PC-3 (cell line): ENCODE results near the gene DIAPH2. TPM values are rescaled to one million over a fixed set of nuclear protein-coding genes. Genes with fewer than 3 reads are reported as not detected.
A peak's percentile ranks its signal among the peaks of the same experiment; 100 is the strongest.

Experiments used
- ATAC-seq: fragments of 200-7000 bp; cut with Tn5 transposase; 2 replicates; pipeline ENCODE4 v1.9.1; 2020; ENCODE audit warnings: mild to moderate bottlenecking, moderate library complexity
- BruUV-seq: library from RNA; stranded (reverse); fragments of 400-500 nt; replicated peaks from 2 replicates; lab custom pipeline; 2021; lab: Mats Ljungman, UMichigan
- CTCF ChIA-PET: fragments of 300-600 bp; sonication (Branson Sonifier 250); formaldehyde crosslinking; loops from one replicate; lab custom pipeline; 2022; ENCODE audit warnings: antibody characterized with exemption; lab: Charles Lee
- POLR2A ChIA-PET: fragments of 300-600 bp; sonication (Branson Sonifier 250); formaldehyde crosslinking; loops from one replicate; lab custom pipeline; 2022; ENCODE audit warnings: antibody characterized with exemption; ENCODE audit not compliant: unreplicated experiment; lab: Charles Lee
- DNase-seq: peaks from one replicate; pipeline ENCODE4 v3.0.0-alpha.2; 2015
- H2AFZ ChIP-seq: fragments of 300-600 bp; sonication (generic); 2 replicates; pipeline ENCODE4 v1.6.0; 2016; ENCODE audit warnings: antibody characterized with exemption, low read length
- H3F3A ChIP-seq: fragments of 300-600 bp; sonication (generic); one replicate; pipeline ENCODE4 v1.6.0; 2017; ENCODE audit warnings: antibody characterized with exemption, low read length, control low read depth, mild to moderate bottlenecking; ENCODE audit not compliant: unreplicated experiment
- H3K27ac ChIP-seq: fragments of 300-600 bp; sonication (generic); 2 replicates; pipeline ENCODE4 v1.5.1; 2016; ENCODE audit warnings: mild to moderate bottlenecking, low read length
- H3K27me3 ChIP-seq: fragments of 300-600 bp; sonication (generic); 2 replicates; pipeline ENCODE4 v1.6.1; 2016; ENCODE audit warnings: low read length, mixed read lengths
- H3K36me3 ChIP-seq: fragments of 300-600 bp; sonication (generic); 2 replicates; pipeline ENCODE4 v1.6.1; 2016; ENCODE audit warnings: low read depth, mixed run types, low read length, mixed read lengths
- H3K4me1 ChIP-seq: fragments of 300-600 bp; sonication (generic); 2 replicates; pipeline ENCODE4 v1.5.1; 2016; ENCODE audit warnings: low read length; ENCODE audit not compliant: insufficient read depth
- H3K4me2 ChIP-seq: fragments of 300-600 bp; sonication (generic); 2 replicates; pipeline ENCODE4 v1.6.0; 2016; ENCODE audit warnings: low read length
- H3K4me3 ChIP-seq: fragments of 300-600 bp; sonication (generic); 2 replicates; pipeline ENCODE4 v1.5.1; 2016; ENCODE audit warnings: mild to moderate bottlenecking, low read length, mixed read lengths
- H3K79me2 ChIP-seq: fragments of 300-600 bp; sonication (generic); 2 replicates; pipeline ENCODE4 v1.6.1; 2017; ENCODE audit warnings: low read length, mixed read lengths
- H3K9ac ChIP-seq: fragments of 300-600 bp; sonication (generic); 2 replicates; pipeline ENCODE4 v1.6.0; 2016; ENCODE audit warnings: mild to moderate bottlenecking, low read length
- H3K9me2 ChIP-seq: fragments of 300-600 bp; sonication (generic); replicated peaks from 2 replicates; pipeline ENCODE4 v1.6.1; 2016; ENCODE audit warnings: mixed run types, low read length, mixed read lengths
- H3K9me3 ChIP-seq: fragments of 300-600 bp; sonication (generic); 2 replicates; pipeline ENCODE4 v1.6.1; 2016; ENCODE audit warnings: low read length, mixed read lengths
- H4K20me1 ChIP-seq: fragments of 300-600 bp; sonication (generic); 2 replicates; pipeline ENCODE4 v1.6.1; 2016; ENCODE audit warnings: low read length, mixed read lengths
- EZH2 ChIP-seq: fragments of 300-600 bp; sonication (generic); IDR thresholded peaks from one replicate; pipeline ENCODE4 v1.6.1; 2017; ENCODE audit warnings: antibody characterized with exemption, mild to moderate bottlenecking, low read length; ENCODE audit not compliant: unreplicated experiment
- EZH2phosphoT487 ChIP-seq: fragments of 300-600 bp; sonication (generic); IDR thresholded peaks from 2 replicates; pipeline ENCODE4 v1.6.1; 2018; ENCODE audit warnings: mild to moderate bottlenecking, antibody characterized with exemption, low read length, borderline replicate concordance
- intact Hi-C: fragments of 100-400 bp; cut with micrococcal nuclease; formaldehyde crosslinking; loops from 2 replicates; pipeline ENCODE4 v1.9.0; 2023
- total RNA-seq: library from RNA; depleted of rRNA; stranded (reverse); fragments of >200 nt; gene quantifications from 2 replicates; pipeline ENCODE4 v1.2.3, GENCODE V29; 2014
- TF ChIP-seq, protein P1 (sequence below): fragments of 300-600 bp; sonication (generic); conservative IDR thresholded peaks from 2 replicates; pipeline ENCODE4 v1.5.1; 2017; ENCODE audit warnings: antibody characterized with exemption, low read depth, mild to moderate bottlenecking, low read length

The DIAPH2 gene
- total RNA-seq, 1 experiment from 2014 or later = 15.1 TPM

DNA sequence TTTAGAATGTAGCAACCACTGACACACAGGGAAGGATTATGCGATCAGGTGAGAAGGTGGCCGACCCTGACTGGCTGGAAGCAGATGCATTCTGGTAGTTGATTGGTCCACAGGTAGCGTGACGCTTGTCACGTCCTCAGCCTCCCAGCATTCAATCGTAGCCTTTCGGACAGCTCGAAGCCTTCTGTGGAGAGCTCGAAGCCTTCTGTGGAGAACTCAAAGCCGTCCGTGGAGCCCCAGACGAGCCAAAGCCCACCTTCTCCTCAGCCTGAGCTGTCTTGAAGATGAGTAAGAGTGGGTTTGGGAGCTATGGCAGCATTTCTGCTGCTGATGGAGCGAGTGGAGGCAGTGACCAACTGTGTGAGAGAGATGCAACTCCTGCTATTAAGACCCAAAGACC, 199.4 kb downstream of the DIAPH2 start:
- CTCF ChIA-PET = no interaction called here
- intact Hi-C loops = no loop called here
- H3K9me2 ChIP-seq = no peaks in the 10 kb centered on the region
- H3K9me3 ChIP-seq = no peaks in the 10 kb centered on the region
- TF ChIP-seq EZH2 (no peak), EZH2phosphoT487 (no peak)
- TF ChIP-seq, protein P1, sequence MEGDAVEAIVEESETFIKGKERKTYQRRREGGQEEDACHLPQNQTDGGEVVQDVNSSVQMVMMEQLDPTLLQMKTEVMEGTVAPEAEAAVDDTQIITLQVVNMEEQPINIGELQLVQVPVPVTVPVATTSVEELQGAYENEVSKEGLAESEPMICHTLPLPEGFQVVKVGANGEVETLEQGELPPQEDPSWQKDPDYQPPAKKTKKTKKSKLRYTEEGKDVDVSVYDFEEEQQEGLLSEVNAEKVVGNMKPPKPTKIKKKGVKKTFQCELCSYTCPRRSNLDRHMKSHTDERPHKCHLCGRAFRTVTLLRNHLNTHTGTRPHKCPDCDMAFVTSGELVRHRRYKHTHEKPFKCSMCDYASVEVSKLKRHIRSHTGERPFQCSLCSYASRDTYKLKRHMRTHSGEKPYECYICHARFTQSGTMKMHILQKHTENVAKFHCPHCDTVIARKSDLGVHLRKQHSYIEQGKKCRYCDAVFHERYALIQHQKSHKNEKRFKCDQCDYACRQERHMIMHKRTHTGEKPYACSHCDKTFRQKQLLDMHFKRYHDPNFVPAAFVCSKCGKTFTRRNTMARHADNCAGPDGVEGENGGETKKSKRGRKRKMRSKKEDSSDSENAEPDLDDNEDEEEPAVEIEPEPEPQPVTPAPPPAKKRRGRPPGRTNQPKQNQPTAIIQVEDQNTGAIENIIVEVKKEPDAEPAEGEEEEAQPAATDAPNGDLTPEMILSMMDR = no peak
- H3K4me1 ChIP-seq = no peaks in the 10 kb centered on the region
- H4K20me1 ChIP-seq = no peaks in the 10 kb centered on the region
- no TSS peak for BruUV-seq
- POLR2A ChIA-PET = no interaction called here
- no peak overlapping the region for H3K4me3 ChIP-seq
- ATAC-seq = no peak
- H3K36me3 ChIP-seq = no peaks in the 10 kb centered on the region
- H3K4me2 ChIP-seq = no peak overlapping the region
- no peak overlapping the region for H2AFZ ChIP-seq
- H3K27ac ChIP-seq = no peak overlapping the region
- DNase-seq = no peak
- H3K79me2 ChIP-seq = no peaks in the 10 kb centered on the region
- H3K27me3 ChIP-seq = no peaks in the 10 kb centered on the region
- no peaks in the 10 kb centered on the region for H3F3A ChIP-seq
- no peak overlapping the region for H3K9ac ChIP-seq

DNA sequence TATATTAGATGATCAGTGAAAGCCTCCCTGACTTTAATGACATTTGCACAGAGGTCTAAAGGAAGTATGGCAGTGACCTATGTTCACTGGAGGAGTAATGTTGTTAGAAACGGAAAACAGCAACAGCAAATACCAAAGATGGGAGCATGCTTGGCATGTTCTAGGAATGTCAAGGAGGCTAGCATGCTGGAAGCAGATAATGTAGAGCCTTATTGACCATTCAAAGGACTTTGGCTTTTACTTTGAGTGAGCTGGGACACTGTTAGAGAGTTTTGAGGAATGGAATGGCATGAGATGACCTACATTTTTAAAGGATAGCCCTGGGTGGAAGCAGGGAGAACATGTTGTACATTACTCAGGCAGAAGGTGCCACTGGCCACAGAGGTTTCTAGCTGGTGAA, 205.1 kb downstream of the DIAPH2 start:
- no peak for TF ChIP-seq EZH2
- no peak for TF ChIP-seq EZH2phosphoT487
- Histone ChIP-seq H3K9ac (no peak overlapping the region), H3K36me3 (no peaks in the 10 kb centered on the region), H3K79me2 (no peaks in the 10 kb centered on the region), H3K4me3 (no peak overlapping the region), H3K9me2 (no peaks in the 10 kb centered on the region), H3K9me3 (no peaks in the 10 kb centered on the region), H3K27ac (no peak overlapping the region), H3F3A (no peaks in the 10 kb centered on the region), H3K4me1 (no peaks in the 10 kb centered on the region), H3K4me2 (no peak overlapping the region), H3K27me3 (no peaks in the 10 kb centered on the region), H4K20me1 (no peaks in the 10 kb centered on the region), H2AFZ (no peak overlapping the region)
- BruUV-seq = no TSS peak
- DNase-seq (no peak), ATAC-seq (no peak)
- CTCF ChIA-PET = no interaction called here
- intact Hi-C loops = no loop called here
- POLR2A ChIA-PET = no interaction called here

DNA sequence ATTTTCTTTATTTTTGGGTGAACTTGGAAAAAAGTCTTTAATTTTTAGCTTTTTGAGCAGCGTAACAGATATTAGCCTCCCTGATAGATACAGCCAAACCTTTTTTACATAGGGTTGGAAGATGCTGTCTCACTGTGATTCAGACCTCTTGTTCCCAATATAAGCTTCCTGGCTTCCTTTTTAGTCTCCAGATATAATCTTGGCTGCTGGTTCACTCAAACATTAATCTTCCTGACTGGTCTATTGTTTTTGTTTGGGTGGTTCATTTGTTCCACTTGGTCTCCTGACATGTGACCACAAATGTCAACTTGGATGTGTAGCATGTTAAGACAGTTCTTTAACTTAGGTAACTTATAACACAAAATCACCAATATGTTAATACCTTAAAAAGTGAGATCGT, 222.1 kb downstream of the DIAPH2 start:
- peak; percentile 2 for DNase-seq
- H4K20me1 ChIP-seq = no peaks in the 10 kb centered on the region
- no peak overlapping the region for H3K9ac ChIP-seq
- ChIA-PET CTCF (no interaction called here), POLR2A (no interaction called here)
- H2AFZ ChIP-seq = no peak overlapping the region
- no peaks in the 10 kb centered on the region for H3K27me3 ChIP-seq
- no peaks in the 10 kb centered on the region for H3K9me2 ChIP-seq
- intact Hi-C loops = no loop called here
- ATAC-seq = no peak
- H3F3A ChIP-seq = no peaks in the 10 kb centered on the region
- no TSS peak for BruUV-seq
- no peaks in the 10 kb centered on the region for H3K9me3 ChIP-seq
- no peak for TF ChIP-seq EZH2phosphoT487
- no peak for TF ChIP-seq EZH2
- TF ChIP-seq, protein P1 = no peak
- no peaks in the 10 kb centered on the region for H3K36me3 ChIP-seq
- H3K27ac ChIP-seq = no peak overlapping the region
- H3K4me2 ChIP-seq = no peak overlapping the region
- H3K79me2 ChIP-seq = no peaks in the 10 kb centered on the region
- H3K4me1 ChIP-seq = no peaks in the 10 kb centered on the region
- H3K4me3 ChIP-seq = no peak overlapping the region
